ENCODE measurements around the gene NTM. TPM values are rescaled to one million over a fixed set of nuclear protein-coding genes. Genes with fewer than 3 reads are reported as not detected.

The NTM gene
- total RNA-seq, 1 experiment from 2014 or later, result 16.4 TPM

DNA sequence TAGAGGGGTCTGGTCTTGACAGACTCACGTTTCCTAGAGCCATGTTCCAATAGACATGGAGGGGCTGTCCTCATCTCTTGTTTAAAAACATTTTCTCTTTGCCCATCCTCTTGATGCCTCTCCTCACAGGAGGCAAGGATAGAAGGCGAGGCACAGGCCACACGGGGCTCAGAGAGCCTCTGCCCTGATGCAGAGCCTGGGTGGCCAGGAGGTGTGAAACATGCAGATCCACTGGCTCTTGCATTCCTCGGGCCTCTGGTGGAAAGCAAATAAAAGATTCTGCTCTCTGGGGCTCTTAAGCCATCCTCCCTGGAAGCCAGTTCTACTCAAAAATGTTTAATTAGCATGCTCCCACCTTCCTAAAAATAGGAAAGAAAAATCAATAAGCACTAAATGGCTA lies 43.6 kb upstream of the NTM start (continued):
- TF ChIP-seq, protein P1, sequence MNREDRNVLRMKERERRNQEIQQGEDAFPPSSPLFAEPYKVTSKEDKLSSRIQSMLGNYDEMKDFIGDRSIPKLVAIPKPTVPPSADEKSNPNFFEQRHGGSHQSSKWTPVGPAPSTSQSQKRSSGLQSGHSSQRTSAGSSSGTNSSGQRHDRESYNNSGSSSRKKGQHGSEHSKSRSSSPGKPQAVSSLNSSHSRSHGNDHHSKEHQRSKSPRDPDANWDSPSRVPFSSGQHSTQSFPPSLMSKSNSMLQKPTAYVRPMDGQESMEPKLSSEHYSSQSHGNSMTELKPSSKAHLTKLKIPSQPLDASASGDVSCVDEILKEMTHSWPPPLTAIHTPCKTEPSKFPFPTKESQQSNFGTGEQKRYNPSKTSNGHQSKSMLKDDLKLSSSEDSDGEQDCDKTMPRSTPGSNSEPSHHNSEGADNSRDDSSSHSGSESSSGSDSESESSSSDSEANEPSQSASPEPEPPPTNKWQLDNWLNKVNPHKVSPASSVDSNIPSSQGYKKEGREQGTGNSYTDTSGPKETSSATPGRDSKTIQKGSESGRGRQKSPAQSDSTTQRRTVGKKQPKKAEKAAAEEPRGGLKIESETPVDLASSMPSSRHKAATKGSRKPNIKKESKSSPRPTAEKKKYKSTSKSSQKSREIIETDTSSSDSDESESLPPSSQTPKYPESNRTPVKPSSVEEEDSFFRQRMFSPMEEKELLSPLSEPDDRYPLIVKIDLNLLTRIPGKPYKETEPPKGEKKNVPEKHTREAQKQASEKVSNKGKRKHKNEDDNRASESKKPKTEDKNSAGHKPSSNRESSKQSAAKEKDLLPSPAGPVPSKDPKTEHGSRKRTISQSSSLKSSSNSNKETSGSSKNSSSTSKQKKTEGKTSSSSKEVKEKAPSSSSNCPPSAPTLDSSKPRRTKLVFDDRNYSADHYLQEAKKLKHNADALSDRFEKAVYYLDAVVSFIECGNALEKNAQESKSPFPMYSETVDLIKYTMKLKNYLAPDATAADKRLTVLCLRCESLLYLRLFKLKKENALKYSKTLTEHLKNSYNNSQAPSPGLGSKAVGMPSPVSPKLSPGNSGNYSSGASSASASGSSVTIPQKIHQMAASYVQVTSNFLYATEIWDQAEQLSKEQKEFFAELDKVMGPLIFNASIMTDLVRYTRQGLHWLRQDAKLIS (CRISPR knock-in tag; IDR thresholded peaks at IDR 0.05; ENCODE audit: borderline replicate concordance), result no peak
- TF ChIP-seq NR1H2 (CRISPR knock-in tag; IDR thresholded peaks at IDR 0.05), result no peak
- no peak for TF ChIP-seq SP1 (CRISPR knock-in tag; conservative IDR thresholded peaks at IDR 0.05)
- TF ChIP-seq TEAD1 (CRISPR knock-in tag; IDR thresholded peaks at IDR 0.05), result no peak
- no peak for TF ChIP-seq ZNF121 (CRISPR knock-in tag; IDR thresholded peaks at IDR 0.05)
- TF ChIP-seq, protein P2, sequence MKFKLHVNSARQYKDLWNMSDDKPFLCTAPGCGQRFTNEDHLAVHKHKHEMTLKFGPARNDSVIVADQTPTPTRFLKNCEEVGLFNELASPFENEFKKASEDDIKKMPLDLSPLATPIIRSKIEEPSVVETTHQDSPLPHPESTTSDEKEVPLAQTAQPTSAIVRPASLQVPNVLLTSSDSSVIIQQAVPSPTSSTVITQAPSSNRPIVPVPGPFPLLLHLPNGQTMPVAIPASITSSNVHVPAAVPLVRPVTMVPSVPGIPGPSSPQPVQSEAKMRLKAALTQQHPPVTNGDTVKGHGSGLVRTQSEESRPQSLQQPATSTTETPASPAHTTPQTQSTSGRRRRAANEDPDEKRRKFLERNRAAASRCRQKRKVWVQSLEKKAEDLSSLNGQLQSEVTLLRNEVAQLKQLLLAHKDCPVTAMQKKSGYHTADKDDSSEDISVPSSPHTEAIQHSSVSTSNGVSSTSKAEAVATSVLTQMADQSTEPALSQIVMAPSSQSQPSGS (CRISPR knock-in tag; IDR thresholded peaks at IDR 0.05; ENCODE audit: borderline replicate concordance, low read depth), result no peak
- TF ChIP-seq ELF4 (CRISPR knock-in tag; IDR thresholded peaks at IDR 0.05; ENCODE audit: low read depth), result no peak
- TF ChIP-seq, protein P3, sequence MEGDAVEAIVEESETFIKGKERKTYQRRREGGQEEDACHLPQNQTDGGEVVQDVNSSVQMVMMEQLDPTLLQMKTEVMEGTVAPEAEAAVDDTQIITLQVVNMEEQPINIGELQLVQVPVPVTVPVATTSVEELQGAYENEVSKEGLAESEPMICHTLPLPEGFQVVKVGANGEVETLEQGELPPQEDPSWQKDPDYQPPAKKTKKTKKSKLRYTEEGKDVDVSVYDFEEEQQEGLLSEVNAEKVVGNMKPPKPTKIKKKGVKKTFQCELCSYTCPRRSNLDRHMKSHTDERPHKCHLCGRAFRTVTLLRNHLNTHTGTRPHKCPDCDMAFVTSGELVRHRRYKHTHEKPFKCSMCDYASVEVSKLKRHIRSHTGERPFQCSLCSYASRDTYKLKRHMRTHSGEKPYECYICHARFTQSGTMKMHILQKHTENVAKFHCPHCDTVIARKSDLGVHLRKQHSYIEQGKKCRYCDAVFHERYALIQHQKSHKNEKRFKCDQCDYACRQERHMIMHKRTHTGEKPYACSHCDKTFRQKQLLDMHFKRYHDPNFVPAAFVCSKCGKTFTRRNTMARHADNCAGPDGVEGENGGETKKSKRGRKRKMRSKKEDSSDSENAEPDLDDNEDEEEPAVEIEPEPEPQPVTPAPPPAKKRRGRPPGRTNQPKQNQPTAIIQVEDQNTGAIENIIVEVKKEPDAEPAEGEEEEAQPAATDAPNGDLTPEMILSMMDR (IDR thresholded peaks at IDR 0.05), result no peak
- TF ChIP-seq, protein P4, sequence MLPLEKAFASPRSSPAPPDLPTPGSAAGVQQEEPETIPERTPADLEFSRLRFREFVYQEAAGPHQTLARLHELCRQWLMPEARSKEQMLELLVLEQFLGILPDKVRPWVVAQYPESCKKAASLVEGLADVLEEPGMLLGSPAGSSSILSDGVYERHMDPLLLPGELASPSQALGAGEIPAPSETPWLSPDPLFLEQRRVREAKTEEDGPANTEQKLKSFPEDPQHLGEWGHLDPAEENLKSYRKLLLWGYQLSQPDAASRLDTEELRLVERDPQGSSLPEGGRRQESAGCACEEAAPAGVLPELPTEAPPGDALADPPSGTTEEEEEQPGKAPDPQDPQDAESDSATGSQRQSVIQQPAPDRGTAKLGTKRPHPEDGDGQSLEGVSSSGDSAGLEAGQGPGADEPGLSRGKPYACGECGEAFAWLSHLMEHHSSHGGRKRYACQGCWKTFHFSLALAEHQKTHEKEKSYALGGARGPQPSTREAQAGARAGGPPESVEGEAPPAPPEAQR (CRISPR knock-in tag; IDR thresholded peaks at IDR 0.05), result no peak

DNA sequence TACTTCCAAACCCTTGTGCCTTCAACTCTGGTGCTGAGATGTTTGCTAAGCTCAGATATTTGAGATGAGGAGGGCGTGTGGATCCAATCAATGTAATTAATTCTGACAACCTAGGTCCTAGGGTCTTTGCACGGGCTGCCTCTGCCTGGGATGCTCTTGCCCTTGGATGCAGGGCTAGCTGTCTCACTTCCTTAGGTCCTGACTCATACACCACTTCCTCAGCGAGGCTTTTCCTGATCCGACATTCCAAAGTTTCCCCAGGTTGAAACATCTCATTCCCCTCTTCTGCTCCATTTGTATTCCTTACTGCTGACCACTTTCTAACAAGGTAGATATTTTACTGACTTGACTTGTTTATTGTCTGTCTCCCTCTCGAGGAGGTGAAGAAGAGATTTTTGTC lies 43.0 kb upstream of the NTM start:
- Mint-ChIP-seq H3K27me3 (ENCODE audit: low read depth) (no peaks in the 10 kb centered on the region), H3K4me1 (peaks cover 15% of the 10 kb centered on the region), H3K4me3 (no peak overlapping the region), H3K9me3 (no peaks in the 10 kb centered on the region), H3K27ac (no peak overlapping the region), H3K36me3 (no peaks in the 10 kb centered on the region)
- DNase-seq (ENCODE audit: low spot score) (no peak), ATAC-seq (no peak)
- CTCF ChIA-PET, result interaction anchor here (0.5 to 1.2 kb wide), 3 partner anchors 81 to 1404 kb away, joined by 3 read pairs; no protein-coding TSS in a partner anchor
- POLR2A ChIA-PET, result interaction anchor here (0.5 kb wide), 1 partner anchor 106 kb away, joined by 10 read pairs; no protein-coding TSS in a partner anchor
- TF ChIP-seq, protein P4 (CRISPR knock-in tag; IDR thresholded peaks at IDR 0.05), result no peak
- no peak for TF ChIP-seq FOXP1 (CRISPR knock-in tag; IDR thresholded peaks at IDR 0.05; ENCODE audit: borderline replicate concordance)
- TF ChIP-seq NR1H2 (CRISPR knock-in tag; IDR thresholded peaks at IDR 0.05), result no peak
- TF ChIP-seq NFATC4 (CRISPR knock-in tag; IDR thresholded peaks at IDR 0.05), result no peak
- TF ChIP-seq, protein P5, sequence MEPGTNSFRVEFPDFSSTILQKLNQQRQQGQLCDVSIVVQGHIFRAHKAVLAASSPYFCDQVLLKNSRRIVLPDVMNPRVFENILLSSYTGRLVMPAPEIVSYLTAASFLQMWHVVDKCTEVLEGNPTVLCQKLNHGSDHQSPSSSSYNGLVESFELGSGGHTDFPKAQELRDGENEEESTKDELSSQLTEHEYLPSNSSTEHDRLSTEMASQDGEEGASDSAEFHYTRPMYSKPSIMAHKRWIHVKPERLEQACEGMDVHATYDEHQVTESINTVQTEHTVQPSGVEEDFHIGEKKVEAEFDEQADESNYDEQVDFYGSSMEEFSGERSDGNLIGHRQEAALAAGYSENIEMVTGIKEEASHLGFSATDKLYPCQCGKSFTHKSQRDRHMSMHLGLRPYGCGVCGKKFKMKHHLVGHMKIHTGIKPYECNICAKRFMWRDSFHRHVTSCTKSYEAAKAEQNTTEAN (CRISPR knock-in tag; IDR thresholded peaks at IDR 0.05), result no peak
- TF ChIP-seq ETV6 (CRISPR knock-in tag; IDR thresholded peaks at IDR 0.05), result no peak
- TF ChIP-seq, protein P2 (CRISPR knock-in tag; IDR thresholded peaks at IDR 0.05; ENCODE audit: borderline replicate concordance, low read depth), result no peak
